GM12872 (cell line): ENCODE results near the gene ETV6.

ENCODE experiments used
- TF ChIP-seq, protein P1 (sequence below): IDR thresholded peaks from 3 replicates; pipeline ENCODE4 v1.5.1; 2011; ENCODE audit warnings: low read depth, mild to moderate bottlenecking, low read length, moderate library complexity; ENCODE audit not compliant: insufficient read depth

ETV6 gene

DNA sequence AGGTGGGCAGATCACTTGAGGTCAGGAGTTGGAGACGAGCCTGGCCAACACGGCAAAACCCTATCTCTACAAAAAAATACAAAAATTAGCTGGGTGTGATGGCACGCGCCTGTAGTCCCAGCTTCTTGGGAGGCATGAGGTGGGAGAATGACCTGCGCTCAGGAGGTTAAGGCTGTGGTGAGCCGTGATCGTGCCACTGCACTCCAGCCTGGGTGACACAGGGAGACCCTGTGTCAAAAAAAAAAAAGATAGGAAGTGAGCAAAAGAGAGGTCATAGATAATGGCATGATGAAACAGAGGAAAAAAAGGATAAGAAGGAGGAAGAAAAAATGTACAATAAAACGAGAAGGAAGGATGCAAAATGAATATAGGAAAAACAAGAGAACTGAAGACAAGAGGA lies 159.5 kb downstream of the ETV6 start:
- TF ChIP-seq, protein P1, sequence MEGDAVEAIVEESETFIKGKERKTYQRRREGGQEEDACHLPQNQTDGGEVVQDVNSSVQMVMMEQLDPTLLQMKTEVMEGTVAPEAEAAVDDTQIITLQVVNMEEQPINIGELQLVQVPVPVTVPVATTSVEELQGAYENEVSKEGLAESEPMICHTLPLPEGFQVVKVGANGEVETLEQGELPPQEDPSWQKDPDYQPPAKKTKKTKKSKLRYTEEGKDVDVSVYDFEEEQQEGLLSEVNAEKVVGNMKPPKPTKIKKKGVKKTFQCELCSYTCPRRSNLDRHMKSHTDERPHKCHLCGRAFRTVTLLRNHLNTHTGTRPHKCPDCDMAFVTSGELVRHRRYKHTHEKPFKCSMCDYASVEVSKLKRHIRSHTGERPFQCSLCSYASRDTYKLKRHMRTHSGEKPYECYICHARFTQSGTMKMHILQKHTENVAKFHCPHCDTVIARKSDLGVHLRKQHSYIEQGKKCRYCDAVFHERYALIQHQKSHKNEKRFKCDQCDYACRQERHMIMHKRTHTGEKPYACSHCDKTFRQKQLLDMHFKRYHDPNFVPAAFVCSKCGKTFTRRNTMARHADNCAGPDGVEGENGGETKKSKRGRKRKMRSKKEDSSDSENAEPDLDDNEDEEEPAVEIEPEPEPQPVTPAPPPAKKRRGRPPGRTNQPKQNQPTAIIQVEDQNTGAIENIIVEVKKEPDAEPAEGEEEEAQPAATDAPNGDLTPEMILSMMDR: no peak

DNA sequence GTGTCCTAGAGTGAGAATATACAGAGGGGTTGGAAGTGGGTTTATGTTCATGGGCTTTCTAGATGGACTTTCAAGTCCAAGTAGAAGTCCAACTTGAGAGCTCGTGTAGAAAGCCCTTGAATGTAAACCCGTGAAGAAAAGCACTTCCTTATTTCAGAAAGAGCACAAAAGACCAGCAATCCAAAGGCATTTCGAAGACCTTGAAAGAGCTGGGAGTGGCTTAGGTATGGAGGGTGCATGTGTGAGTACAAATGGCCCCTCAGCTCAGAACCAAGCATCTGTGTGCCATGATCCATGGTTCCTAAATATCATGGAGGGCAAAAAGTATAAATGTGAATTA lies 160.7 kb downstream of the ETV6 start:
- TF ChIP-seq, protein P1: no peak

DNA sequence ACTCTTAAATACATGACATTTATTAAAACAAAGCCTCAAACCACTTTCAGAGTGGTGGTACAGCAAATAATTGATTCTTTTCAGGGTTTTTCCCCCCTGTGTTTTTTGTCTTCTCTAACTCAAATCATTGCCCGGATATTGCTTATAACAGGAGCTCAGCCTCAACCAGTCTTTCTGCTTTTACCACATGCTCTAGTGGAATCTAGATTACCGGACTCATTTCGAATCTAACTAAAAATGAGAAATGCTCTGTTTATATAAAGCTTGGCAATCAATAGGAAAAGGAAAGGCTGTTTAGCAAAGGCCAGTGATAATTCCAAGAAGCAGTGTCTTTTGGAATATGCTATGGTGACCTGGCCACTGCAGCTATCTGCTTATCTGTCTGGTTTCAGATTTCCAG lies 161.5 kb downstream of the ETV6 start:
- TF ChIP-seq, protein P1: no peak

DNA sequence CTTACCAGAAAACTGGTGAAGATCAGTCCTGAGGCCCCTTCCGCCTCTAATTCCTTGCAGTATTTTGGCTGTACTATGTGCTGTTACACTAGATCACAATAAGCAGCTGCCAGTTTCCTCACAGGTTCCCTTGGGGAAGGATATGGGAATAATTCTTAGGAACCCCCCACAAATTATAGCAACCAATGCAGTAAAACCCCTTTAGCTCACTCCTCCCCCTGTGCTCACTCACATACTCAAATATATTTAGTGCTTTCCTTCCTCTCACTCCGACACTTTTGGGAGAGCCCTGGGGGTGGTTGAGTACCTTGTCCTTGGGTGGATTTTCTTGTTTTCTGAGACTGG lies 162.7 kb downstream of the ETV6 start:
- TF ChIP-seq, protein P1: no peak

DNA sequence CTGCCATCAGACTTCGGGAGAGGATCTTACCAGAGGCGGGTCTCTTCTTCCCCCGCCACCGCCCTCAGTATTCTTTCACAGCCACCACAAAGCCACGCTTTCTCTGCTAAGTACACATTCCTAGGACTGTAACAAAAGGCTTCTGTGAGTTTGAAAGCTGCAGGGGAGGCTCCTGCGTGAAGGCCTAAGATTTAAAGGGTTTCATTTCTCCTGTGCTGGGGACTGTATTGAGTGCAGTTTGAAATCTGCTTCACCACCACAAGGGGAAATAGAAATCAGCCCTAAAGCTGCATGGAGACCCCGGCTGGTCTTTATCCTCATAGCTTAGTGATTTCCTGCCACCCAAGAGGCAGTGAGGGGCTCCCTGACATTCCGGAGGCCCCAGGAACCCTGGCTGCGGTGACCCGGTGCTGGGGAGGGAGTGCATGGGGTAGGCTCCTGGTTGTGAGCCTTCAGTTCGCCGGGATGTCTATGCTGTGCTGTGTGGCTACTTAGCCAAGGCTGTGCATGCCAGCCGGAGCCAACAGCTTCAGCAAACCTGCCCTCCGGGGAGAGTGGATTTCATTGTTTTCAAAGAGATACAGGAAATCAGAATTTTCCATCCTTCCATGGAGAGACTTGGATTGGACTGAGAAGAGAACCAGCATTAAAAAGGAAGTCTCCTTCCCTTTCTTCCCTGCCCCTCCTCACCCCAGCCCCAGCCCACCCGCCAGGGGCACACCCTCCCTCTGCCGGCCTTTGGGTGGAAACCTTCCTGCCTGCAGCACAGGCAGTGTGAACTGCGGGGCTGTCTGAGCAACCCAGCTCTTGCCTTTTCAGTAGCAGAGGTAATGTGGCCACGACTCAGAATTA lies 163.3 kb downstream of the ETV6 start:
- TF ChIP-seq, protein P1: peak; percentile 48; the same call in 2 of the 3 replicates

DNA sequence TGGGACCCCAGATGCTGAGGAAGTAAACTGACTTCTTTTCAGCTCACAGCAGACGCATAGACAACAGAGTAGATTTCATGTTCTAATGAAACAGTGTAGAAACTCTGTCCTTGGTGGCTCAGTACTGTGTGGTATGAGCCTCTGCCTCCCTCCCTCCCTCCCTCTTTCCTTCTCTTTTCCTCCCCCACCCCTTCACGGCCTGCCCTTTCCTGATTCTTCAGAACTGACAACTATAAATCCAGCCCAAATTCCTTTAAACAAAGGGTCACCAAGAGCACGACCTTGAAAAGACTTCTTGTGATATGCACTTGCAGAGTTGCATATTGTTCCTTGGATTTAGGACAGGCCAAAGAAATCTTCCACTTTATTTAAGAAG lies 164.0 kb downstream of the ETV6 start:
- TF ChIP-seq, protein P1: no peak

DNA sequence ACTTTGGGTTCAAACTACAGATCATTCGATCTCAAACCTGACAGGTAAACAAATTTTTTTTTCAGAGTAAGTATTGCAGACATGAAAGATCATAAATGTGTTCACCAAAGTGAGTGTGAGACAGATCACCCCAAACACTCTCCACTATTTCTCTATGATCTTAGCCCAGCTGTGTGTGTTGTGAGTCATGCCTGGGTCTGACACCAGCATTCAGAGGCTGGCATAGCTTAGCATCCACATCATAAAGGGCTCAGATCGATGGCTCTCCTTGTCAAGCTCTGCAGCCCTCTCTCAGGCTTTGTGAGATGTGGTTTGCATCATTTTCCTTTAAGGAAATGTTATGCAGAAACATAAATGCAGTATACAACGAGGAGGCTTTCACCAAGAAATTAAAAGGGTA lies 164.9 kb downstream of the ETV6 start:
- TF ChIP-seq, protein P1: no peak

DNA sequence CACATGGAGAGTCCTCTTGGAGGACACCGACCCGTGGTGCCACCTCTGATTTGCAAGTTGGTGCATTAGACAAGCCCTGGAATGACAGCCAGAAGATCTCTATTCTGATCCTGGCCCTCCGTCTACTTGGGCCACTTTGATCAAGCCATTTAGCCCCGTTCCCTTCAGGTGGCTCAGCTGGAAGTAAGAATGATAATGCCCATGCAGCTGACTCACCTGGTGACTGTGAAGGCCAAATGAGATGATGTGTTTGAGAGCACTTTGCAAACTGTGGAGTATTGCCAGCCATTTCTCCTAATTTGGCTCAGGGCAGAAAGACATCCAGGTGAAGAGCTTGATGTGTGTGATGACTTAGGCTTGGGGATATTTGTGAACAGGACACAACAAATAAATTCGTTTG lies 165.9 kb downstream of the ETV6 start:
- TF ChIP-seq, protein P1: no peak
